ENCODE measurements around the gene TP53BP2.
"Not testable (repeated sequence)": the region's sequence is repeated elsewhere in the genome, so short reads cannot be mapped to it uniquely, and the experiment has no call there.

TP53BP2 gene

DNA sequence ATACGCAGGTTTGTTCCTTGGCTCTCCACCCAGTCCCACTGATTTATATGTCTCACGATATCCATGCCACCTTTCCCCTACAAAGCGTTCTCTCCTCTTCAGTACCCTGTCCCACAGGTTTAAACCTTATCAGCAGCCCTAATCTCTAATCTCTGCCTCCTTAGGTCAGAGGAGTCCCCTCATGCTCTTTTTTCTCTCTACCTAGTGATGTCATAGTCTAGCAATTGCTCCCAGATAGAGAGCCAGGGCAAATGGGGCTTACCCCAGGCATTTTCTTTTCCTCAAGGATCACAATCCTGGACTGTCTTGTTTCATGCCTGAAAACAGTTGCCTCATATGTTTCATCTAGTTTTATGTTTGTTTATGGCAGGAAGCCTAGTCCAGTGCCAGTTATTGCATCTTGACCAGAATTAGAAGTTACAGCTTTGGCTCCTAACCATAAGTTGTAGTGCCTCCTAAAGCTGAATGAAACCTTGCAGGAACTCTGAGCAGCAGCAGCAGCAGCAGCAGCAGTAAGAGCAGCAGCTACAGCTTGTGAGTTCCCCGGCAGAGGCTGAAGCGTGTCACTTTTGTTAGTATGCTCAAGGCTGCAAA lies 26.7 kb upstream of the TP53BP2 start:
- Histone ChIP-seq H3K9me3 (replicated peaks; ENCODE audit: low read length) (no peaks in the 10 kb centered on the region), H3K27me3 (ENCODE audit: control insufficient read depth, insufficient read depth, low read length) (peaks cover 53% of the 10 kb centered on the region), H3K9ac (ENCODE audit: low read depth, low read length) (no peak overlapping the region), H3K4me3 (ENCODE audit: low read length) (no peak overlapping the region), H3K4me2 (ENCODE audit: low read length) (no peak overlapping the region), H3K36me3 (ENCODE audit: insufficient read depth, low read length) (no peaks in the 10 kb centered on the region), H3K4me1 (ENCODE audit: control insufficient read depth, insufficient read depth, low read length) (no peaks in the 10 kb centered on the region)

DNA sequence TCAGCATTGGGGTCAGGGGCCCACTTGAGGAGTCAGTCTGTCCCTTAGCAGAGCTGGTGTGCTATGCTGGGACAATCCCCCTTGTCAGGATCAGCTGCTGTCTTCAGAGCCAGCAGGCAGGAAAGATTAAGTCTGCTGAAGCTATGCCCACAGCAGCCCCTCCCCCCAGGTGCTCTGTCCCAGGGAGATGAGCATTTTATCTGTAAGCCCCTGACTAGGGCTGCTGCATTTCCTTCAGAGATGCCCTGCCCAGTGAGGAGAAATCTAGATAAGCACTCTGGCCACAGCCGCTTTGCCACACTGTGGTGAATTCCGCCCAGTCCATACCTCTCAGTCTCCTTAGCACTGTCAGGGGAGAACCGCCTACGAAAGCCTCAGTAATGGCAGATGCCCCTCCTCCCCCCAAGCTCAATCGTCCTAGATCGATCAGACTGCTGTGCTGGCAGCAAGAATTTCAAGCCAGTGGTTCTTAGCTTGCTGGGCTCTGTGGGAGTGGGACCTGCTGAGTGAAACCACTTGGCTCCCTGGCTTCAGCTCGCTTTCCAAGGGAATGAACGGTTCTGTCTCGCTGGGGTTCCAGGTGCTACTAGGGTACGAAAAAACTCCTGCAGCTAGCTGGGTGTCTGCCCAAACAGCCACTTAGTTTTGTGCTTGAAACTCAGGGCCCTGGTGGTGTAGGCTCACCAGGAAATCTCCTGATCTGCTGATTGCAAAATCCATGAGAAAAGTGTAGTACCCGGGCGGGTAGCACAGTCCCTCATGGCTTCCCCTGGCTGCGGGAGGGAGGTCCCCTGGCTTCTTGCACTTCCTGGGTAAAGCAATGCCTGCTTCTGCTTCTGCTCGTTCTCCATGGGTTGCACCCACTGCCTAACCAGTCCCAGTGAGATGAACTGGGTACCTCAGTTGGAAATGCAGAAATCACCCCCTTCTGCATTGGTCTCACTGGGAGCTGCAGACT lies 25.1 kb upstream of the TP53BP2 start:
- Histone ChIP-seq H3K9ac (ENCODE audit: low read depth, low read length) (no peak overlapping the region), H3K36me3 (ENCODE audit: insufficient read depth, low read length) (no peaks in the 10 kb centered on the region), H3K27me3 (ENCODE audit: control insufficient read depth, insufficient read depth, low read length) (peaks cover 55% of the 10 kb centered on the region), H3K4me2 (ENCODE audit: low read length) (no peak overlapping the region), H3K4me1 (ENCODE audit: control insufficient read depth, insufficient read depth, low read length) (no peaks in the 10 kb centered on the region), H3K4me3 (ENCODE audit: low read length) (no peak overlapping the region), H3K9me3 (replicated peaks; ENCODE audit: low read length) (no peaks in the 10 kb centered on the region)

DNA sequence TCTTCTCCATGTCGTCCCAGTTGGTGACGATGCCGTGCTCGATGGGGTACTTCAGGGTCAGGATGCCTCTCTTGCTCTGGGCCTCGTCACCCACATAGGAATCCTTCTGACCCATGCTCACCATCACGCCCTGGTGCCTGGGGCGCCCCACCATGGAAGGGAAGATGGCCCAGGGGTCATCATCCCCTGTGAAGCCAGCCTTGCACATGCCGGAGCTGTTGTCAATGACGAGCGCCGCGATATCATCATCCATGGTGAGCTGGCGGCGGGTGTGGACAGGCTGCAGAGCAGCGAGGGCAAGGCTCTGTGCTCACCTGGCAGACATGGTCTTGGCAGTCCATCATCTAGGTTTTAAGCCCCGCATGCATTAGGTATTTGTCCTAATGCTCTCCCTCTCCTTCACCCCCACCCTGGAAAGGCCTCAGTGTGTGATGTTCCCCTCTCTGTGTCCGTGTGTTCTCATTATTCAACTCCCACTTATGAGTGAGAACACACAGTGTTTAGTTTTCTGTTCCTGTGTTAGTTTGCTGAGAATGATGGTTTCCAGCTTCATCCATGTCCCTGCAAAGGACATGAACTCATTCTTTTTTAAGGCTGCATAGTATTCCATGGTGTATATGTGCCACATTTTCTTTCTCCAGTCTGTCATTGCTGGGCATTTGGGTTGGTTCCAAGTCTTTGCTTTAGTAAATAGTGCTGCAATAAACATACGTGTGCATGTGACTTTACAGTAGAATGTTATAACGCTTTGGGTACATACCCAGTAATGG lies 19.0 kb upstream of the TP53BP2 start:
- H3K27me3 ChIP-seq (ENCODE audit: control insufficient read depth, insufficient read depth, low read length) = peaks cover 34% of the 10 kb centered on the region
- H3K36me3 ChIP-seq (ENCODE audit: insufficient read depth, low read length); H3K4me1 ChIP-seq (ENCODE audit: control insufficient read depth, insufficient read depth, low read length); H3K4me3 ChIP-seq (ENCODE audit: low read length); H3K9ac ChIP-seq (ENCODE audit: low read depth, low read length); H3K9me3 ChIP-seq (replicated peaks; ENCODE audit: low read length); H3K4me2 ChIP-seq (ENCODE audit: low read length): not testable (repeated sequence)

DNA sequence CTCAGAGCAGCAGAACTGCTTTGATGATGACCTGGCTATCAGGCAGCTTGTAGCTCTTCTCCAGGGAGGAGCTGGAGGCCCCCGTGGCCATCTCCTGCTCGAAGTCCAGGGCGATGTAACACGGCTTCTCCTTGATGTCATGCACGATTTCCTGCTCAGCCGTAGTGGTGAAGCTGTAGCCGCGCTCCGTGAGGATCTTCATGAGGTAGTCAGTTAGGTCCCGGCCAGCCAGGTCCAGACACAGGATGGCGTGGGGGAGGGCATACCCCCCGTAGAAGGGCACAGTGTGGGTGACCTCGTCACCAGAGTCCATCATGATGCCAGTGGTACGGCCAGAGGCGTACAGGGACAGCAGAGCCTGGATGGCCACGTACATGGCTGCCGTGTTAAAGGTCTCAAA lies 18.3 kb upstream of the TP53BP2 start:
- H3K4me3 ChIP-seq (ENCODE audit: low read length) = no peak overlapping the region
- no peaks in the 10 kb centered on the region for H3K9me3 ChIP-seq (replicated peaks; ENCODE audit: low read length)
- H3K4me1 ChIP-seq (ENCODE audit: control insufficient read depth, insufficient read depth, low read length) = no peaks in the 10 kb centered on the region

DNA sequence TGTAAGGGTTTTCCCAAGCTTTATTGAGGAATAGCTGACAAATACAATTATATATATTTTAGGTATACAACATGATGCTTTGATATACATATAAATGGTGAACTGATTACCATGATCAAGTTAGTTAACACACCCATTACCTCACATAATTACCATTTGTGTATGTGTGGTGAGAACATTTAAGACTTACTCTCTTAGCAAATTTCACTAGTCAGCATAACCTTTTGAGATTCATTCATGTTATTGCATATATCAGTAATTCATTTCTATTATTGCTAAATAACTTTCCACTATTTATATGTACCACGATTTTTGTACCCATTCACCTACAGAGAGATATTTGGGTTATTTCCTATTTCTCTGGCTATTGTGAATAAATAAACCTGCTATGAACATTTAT lies 16.2 kb upstream of the TP53BP2 start:
- no peak overlapping the region for H3K4me3 ChIP-seq (ENCODE audit: low read length)
- H3K36me3 ChIP-seq (ENCODE audit: insufficient read depth, low read length) = no peaks in the 10 kb centered on the region
- H3K27me3 ChIP-seq (ENCODE audit: control insufficient read depth, insufficient read depth, low read length) = peaks cover 24% of the 10 kb centered on the region

More for the DNA sequence above, 18.3 kb upstream of the TP53BP2 start:
- H3K36me3 ChIP-seq (ENCODE audit: insufficient read depth, low read length) = no peaks in the 10 kb centered on the region
- H3K4me2 ChIP-seq (ENCODE audit: low read length) = no peak overlapping the region
- H3K27me3 ChIP-seq (ENCODE audit: control insufficient read depth, insufficient read depth, low read length) = peaks cover 29% of the 10 kb centered on the region
- H3K9ac ChIP-seq (ENCODE audit: low read depth, low read length) = no peak overlapping the region

DNA sequence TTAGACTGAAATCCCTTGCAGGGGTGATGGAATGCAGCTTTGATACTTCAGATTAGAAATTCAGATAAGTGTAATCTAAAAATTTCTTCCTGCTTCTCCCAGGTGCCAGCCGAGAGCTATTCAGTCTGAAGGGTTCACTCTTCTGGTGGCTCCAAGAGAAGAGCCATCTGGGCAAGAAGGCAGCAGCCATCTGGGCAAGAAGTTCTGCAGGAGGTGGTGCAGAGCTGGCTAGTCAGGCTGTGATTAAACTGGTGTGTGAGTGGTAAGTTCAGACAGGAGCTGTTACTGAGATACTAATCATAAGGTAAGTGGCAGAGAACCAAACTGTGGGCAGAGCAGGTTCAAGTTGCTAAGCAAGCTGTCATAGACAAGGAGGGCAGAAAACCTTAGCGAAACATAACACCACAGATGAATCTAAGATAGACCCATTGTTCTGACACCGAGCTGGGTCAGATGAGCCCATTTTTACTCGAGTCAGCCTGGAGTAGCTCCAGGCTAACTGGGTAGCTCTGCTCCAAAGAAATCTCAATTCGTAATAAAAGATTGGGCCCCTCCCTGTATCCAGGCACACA lies 14.4 kb upstream of the TP53BP2 start:
- no peak overlapping the region for H3K4me2 ChIP-seq (ENCODE audit: low read length)
- no peaks in the 10 kb centered on the region for H3K36me3 ChIP-seq (ENCODE audit: insufficient read depth, low read length)
- H3K27me3 ChIP-seq (ENCODE audit: control insufficient read depth, insufficient read depth, low read length) = peaks cover 22% of the 10 kb centered on the region
- no peaks in the 10 kb centered on the region for H3K9me3 ChIP-seq (replicated peaks; ENCODE audit: low read length)
- H3K4me1 ChIP-seq (ENCODE audit: control insufficient read depth, insufficient read depth, low read length) = no peaks in the 10 kb centered on the region
- H3K4me3 ChIP-seq (ENCODE audit: low read length) = no peak overlapping the region
- no peak overlapping the region for H3K9ac ChIP-seq (ENCODE audit: low read depth, low read length)

More for the DNA sequence above, 16.2 kb upstream of the TP53BP2 start:
- no peaks in the 10 kb centered on the region for H3K9me3 ChIP-seq (replicated peaks; ENCODE audit: low read length)
- no peaks in the 10 kb centered on the region for H3K4me1 ChIP-seq (ENCODE audit: control insufficient read depth, insufficient read depth, low read length)
- H3K4me2 ChIP-seq (ENCODE audit: low read length) = no peak overlapping the region
- H3K9ac ChIP-seq (ENCODE audit: low read depth, low read length) = no peak overlapping the region

DNA sequence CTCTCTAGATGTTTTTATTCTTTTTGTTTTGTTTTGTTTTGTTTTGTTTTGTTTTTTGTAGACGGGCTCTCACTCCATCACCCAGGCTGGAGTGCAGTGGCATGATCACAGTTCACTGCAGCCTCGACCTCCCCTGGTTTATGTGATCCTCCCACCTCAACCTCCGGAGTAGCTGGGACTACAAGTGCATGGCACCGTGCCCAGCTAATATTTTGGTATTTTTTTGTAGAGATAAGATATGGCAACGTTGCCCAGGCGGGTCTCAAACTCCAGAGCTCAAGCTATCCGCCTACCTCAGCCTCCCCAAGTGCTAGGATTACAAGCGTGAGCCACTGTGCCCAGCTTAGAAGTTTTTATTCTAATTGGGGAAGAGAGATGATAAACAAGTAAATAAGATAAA lies 13.3 kb upstream of the TP53BP2 start:
- Histone ChIP-seq H3K9me3 (replicated peaks; ENCODE audit: low read length) (no peaks in the 10 kb centered on the region), H3K4me2 (ENCODE audit: low read length) (no peak overlapping the region), H3K36me3 (ENCODE audit: insufficient read depth, low read length) (no peaks in the 10 kb centered on the region), H3K27me3 (ENCODE audit: control insufficient read depth, insufficient read depth, low read length) (peaks cover 22% of the 10 kb centered on the region), H3K4me3 (ENCODE audit: low read length) (no peak overlapping the region), H3K9ac (ENCODE audit: low read depth, low read length) (no peak overlapping the region), H3K4me1 (ENCODE audit: control insufficient read depth, insufficient read depth, low read length) (no peaks in the 10 kb centered on the region)

DNA sequence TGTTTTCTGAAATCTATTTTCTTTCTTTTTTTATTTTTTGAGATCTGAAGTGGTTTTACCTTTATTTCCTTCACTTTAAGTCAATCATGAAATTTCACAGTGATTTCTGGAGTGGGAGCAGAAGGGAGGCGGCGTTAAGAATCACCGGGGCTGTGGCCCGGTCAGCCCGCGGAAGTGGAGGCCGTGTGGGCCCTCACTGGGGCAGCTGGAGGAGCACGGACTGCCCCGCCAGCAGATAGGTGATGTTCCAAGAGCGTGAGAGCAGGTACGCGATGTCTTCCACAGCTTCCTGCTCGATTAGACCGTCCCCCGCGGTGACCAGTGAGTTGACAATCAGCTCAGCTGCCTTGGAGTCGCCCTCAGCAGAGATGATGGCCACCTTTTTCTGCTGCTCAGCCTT lies 10.6 kb upstream of the TP53BP2 start:
- Histone ChIP-seq H3K9ac (ENCODE audit: low read depth, low read length) (no peak overlapping the region), H3K4me1 (ENCODE audit: control insufficient read depth, insufficient read depth, low read length) (no peaks in the 10 kb centered on the region), H3K9me3 (replicated peaks; ENCODE audit: low read length) (no peaks in the 10 kb centered on the region), H3K4me3 (ENCODE audit: low read length) (no peak overlapping the region), H3K36me3 (ENCODE audit: insufficient read depth, low read length) (no peaks in the 10 kb centered on the region), H3K4me2 (ENCODE audit: low read length) (no peak overlapping the region), H3K27me3 (ENCODE audit: control insufficient read depth, insufficient read depth, low read length) (peaks cover 18% of the 10 kb centered on the region)

DNA sequence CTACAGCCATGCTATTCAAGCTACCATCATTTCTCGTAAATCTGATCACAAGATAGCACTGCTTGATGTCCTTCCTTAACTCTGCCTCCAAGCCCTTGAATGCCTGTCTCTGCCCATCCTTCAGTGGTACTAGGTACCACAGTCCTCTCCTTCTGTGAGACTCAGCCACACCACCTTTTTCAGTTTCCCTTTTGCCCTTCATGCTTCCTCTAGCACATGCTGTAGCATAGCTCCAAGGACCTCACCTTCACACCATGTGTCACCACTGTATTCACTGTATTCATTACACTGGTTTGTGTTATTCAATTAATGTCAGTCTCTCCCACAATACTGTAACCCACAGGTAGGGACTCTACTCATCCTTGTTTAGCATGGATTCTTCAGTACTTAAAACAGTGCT lies 8.0 kb upstream of the TP53BP2 start:
- H3K9me3 ChIP-seq (replicated peaks; ENCODE audit: low read length) = no peaks in the 10 kb centered on the region

DNA sequence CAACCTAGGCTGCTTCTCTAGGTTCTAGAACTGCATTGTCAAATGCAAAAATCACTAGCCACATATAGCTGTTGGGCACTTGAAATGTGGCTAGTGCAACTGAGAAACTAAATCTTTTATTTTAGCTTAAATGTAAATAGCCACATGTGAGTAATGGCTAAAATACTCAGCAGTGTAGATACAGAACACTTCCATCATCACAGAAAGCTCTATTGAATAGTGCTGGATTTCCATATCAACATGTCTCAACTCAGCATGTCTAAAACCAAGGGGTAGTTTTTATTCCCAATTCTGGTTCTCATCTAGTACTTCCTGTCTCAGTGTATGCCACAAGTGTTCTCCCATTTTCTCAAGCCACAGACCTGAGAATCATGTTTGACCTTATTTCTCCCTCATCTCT lies 7.5 kb upstream of the TP53BP2 start:
- no peak overlapping the region for H3K4me2 ChIP-seq (ENCODE audit: low read length)
- no peaks in the 10 kb centered on the region for H3K9me3 ChIP-seq (replicated peaks; ENCODE audit: low read length)
- peaks cover 4% of the 10 kb centered on the region for H3K27me3 ChIP-seq (ENCODE audit: control insufficient read depth, insufficient read depth, low read length)
- no peaks in the 10 kb centered on the region for H3K4me1 ChIP-seq (ENCODE audit: control insufficient read depth, insufficient read depth, low read length)
- no peak overlapping the region for H3K9ac ChIP-seq (ENCODE audit: low read depth, low read length)
- H3K36me3 ChIP-seq (ENCODE audit: insufficient read depth, low read length) = no peaks in the 10 kb centered on the region
- no peak overlapping the region for H3K4me3 ChIP-seq (ENCODE audit: low read length)

More for the DNA sequence above, 8.0 kb upstream of the TP53BP2 start:
- Histone ChIP-seq H3K27me3 (ENCODE audit: control insufficient read depth, insufficient read depth, low read length) (peaks cover 5% of the 10 kb centered on the region), H3K36me3 (ENCODE audit: insufficient read depth, low read length) (no peaks in the 10 kb centered on the region), H3K4me2 (ENCODE audit: low read length) (no peak overlapping the region), H3K4me1 (ENCODE audit: control insufficient read depth, insufficient read depth, low read length) (no peaks in the 10 kb centered on the region), H3K4me3 (ENCODE audit: low read length) (no peak overlapping the region), H3K9ac (ENCODE audit: low read depth, low read length) (no peak overlapping the region)

DNA sequence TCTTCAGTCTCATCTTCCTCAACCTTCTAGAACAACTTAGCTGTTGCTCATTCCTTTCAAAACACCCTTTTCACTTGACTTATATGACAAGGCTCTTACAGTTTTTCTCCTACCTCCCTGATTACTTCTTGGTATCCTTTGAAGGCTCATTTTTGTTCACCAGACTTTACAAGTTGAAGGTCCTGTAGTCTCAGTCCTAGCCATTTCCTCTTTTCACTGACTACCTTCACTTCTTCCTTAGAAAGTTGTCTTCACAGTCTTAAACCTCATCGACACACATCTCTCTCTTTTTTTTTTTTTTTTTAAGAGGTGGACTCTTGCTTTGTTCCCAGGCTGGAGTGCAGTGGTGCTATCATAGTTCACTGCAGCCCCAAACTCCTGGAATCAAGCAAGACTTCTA lies 6.6 kb upstream of the TP53BP2 start:
- H3K9me3 ChIP-seq (replicated peaks; ENCODE audit: low read length) = no peaks in the 10 kb centered on the region

More for the DNA sequence above, 6.6 kb upstream of the TP53BP2 start:
- no peaks in the 10 kb centered on the region for H3K4me1 ChIP-seq (ENCODE audit: control insufficient read depth, insufficient read depth, low read length)
- no peaks in the 10 kb centered on the region for H3K36me3 ChIP-seq (ENCODE audit: insufficient read depth, low read length)
- no peak overlapping the region for H3K4me2 ChIP-seq (ENCODE audit: low read length)
- no peaks in the 10 kb centered on the region for H3K27me3 ChIP-seq (ENCODE audit: control insufficient read depth, insufficient read depth, low read length)
- no peak overlapping the region for H3K9ac ChIP-seq (ENCODE audit: low read depth, low read length)
- H3K4me3 ChIP-seq (ENCODE audit: low read length) = no peak overlapping the region
